Measurements from ENCODE around the gene FOXO1. TPM values are rescaled to one million over a fixed set of nuclear protein-coding genes. Genes with fewer than 3 reads are reported as not detected.

The FOXO1 gene
- total and polyA plus RNA-seq, 12 donors: 3.4 to 31.2 (median 15.8) TPM

DNA sequence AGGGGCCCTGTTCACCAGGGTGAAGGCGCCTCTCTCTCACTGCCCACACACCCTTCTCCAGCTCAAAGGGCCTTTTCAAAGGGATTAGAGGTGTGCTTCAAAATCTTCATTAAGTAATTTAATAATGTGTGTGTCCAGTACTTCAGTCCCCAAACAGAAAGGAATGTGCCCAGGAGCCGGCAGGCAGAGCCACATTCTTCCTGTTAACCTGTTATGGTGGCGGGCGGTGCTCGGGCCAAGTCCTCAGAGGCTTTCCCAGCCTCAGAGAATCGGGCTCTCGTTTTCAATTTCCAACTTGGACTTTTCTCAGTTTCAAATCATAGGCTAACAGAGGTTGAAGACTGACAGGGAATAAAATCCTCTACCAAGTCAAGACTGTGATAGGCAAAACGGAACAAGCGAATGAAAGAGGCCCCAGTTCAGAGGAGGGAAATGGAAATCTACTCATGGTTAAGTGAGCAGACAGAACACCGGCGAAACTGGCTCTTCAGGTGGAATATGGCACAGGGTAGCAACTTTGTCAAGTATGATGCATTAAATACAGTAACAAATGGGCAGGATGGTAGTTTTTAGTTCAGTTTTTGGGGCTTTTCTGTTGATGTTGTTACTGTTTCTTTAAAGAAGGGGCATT, 68.6 kb downstream of the FOXO1 start:
- TF ChIP-seq, protein P1, sequence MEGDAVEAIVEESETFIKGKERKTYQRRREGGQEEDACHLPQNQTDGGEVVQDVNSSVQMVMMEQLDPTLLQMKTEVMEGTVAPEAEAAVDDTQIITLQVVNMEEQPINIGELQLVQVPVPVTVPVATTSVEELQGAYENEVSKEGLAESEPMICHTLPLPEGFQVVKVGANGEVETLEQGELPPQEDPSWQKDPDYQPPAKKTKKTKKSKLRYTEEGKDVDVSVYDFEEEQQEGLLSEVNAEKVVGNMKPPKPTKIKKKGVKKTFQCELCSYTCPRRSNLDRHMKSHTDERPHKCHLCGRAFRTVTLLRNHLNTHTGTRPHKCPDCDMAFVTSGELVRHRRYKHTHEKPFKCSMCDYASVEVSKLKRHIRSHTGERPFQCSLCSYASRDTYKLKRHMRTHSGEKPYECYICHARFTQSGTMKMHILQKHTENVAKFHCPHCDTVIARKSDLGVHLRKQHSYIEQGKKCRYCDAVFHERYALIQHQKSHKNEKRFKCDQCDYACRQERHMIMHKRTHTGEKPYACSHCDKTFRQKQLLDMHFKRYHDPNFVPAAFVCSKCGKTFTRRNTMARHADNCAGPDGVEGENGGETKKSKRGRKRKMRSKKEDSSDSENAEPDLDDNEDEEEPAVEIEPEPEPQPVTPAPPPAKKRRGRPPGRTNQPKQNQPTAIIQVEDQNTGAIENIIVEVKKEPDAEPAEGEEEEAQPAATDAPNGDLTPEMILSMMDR (IDR thresholded peaks at IDR 0.05): no peak
- intact Hi-C loops (cut with DNase I): loop anchor here in 1 of 10 donors (10.0 kb wide), 1 partner anchor 57 kb away; no protein-coding TSS in a partner anchor
- WGBS, 2 donors: 47 to 62% methylated on average over 11 of the region's 11 CpGs
- DNase-seq: no peak
- H3K4me3 ChIP-seq: peak overlapping the region in 5 of 10 donors; percentile 7 to 15 (median 11)
- H3K36me3 ChIP-seq: no peaks in the 10 kb centered on the region
- peaks cover 7 to 79% (median 41%) of the 10 kb centered on the region in 9 donors for H3K4me1 ChIP-seq
- H3K9me3 ChIP-seq: no peaks in the 10 kb centered on the region
- H3K27ac ChIP-seq: peak overlapping the region in 6 of 10 donors; percentile 11 to 69 (median 42)
- H3K27me3 ChIP-seq: no peaks in the 10 kb centered on the region
- ATAC-seq: peak in 7 of 8 donors; percentile 44 to 73 (median 57)

DNA sequence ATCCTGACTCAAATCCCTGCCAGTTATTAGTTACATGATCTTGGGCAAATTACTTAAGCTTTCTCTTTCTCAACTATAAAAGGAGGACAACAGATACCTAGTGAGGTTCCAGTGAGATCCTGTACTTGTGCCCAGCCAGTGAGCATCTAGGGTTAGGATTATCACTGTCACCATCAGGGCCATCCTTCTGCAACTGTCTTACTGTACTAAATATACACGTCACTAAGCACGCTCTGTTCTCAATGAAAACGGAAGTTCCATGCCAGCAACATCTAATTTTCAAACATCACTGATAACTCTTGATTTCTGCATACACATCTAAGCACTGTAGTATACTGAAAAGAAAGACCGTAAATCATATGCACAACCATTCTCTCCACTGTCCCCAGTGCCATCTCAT, 70.0 kb downstream of the FOXO1 start:
- peak in 4 of 8 donors; percentile 5 to 41 (median 16) for ATAC-seq
- no peak overlapping the region for H3K4me3 ChIP-seq

DNA sequence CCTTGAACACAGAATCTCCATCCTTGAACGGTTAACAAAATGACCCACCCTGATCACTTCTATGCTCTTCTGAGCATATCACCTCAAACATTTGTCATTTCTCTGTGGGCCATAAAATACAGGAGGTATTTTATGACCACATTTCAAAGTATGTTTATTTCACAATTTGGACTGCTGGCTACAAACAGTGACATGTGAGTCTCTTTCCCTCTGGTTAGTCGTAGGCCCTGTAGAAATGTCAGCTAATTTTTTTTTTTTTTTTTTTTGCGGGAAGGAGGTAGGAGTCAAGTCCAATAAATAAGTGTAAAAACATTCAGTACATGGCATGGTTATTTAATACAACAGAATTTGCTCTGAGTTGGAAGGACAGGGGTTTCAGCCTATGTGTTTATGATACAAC, 70.7 kb downstream of the FOXO1 start:
- intact Hi-C loops (cut with DNase I): loop anchor here in 1 of 10 donors (10.0 kb wide), 1 partner anchor 59 kb away; no protein-coding TSS in a partner anchor

More for the DNA sequence above, 70.0 kb downstream of the FOXO1 start:
- DNase-seq: no peak
- intact Hi-C loops (cut with DNase I): loop anchor here in 1 of 10 donors (10.0 kb wide), 1 partner anchor 58 kb away; no protein-coding TSS in a partner anchor
- TF ChIP-seq, protein P1 (IDR thresholded peaks at IDR 0.05): no peak
- no peaks in the 10 kb centered on the region for H3K36me3 ChIP-seq
- H3K27ac ChIP-seq: peak overlapping the region in 2 of 10 donors; percentile 15 to 69
- no peaks in the 10 kb centered on the region for H3K9me3 ChIP-seq
- H3K4me1 ChIP-seq: peaks cover 7 to 86% (median 46%) of the 10 kb centered on the region in 9 donors
- H3K27me3 ChIP-seq: no peaks in the 10 kb centered on the region
- 50 to 57% methylated on average over 4 of the region's 4 CpGs for WGBS, 2 donors

DNA sequence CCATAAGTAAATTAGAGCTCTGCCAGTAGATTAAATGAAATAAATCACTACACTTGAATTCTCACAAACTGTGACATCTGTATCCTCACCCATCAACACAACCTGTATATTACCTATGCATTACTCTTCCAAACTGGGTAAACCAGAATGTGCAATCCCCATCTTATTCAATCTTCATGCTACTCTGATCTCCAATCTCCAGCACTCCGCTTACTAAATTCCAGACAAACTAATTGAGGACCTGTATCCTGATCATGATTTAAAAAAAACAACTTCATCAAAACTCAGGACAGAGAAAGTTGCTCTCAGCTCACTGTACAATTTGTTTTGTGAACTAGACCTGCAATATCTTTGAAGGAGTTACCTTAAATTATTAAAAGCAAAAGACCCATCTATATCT, 74.4 kb downstream of the FOXO1 start:
- no peak overlapping the region for H3K4me3 ChIP-seq

More for the DNA sequence above, 70.7 kb downstream of the FOXO1 start:
- TF ChIP-seq, protein P1 (IDR thresholded peaks at IDR 0.05): no peak
- 65 to 71% methylated on average over 3 of the region's 3 CpGs for WGBS, 2 donors
- H3K36me3 ChIP-seq: no peaks in the 10 kb centered on the region
- no peak overlapping the region for H3K4me3 ChIP-seq
- no peaks in the 10 kb centered on the region for H3K9me3 ChIP-seq
- no peaks in the 10 kb centered on the region for H3K27me3 ChIP-seq
- DNase-seq: no peak
- ATAC-seq: no peak
- peak overlapping the region in 2 of 10 donors; percentile 15 to 38 for H3K27ac ChIP-seq
- H3K4me1 ChIP-seq: peaks cover 7 to 93% (median 54%) of the 10 kb centered on the region in 9 donors

More for the DNA sequence above, 74.4 kb downstream of the FOXO1 start:
- no peak for ATAC-seq
- Histone ChIP-seq H3K27me3 (no peaks in the 10 kb centered on the region), H3K9me3 (no peaks in the 10 kb centered on the region), H3K4me1 (peaks cover 20 to 96% (median 63%) of the 10 kb centered on the region in 9 donors), H3K36me3 (no peaks in the 10 kb centered on the region), H3K27ac (peak overlapping the region in 2 of 10 donors; percentile 29 to 91)
- TF ChIP-seq, protein P1 (IDR thresholded peaks at IDR 0.05): no peak
- intact Hi-C loops (cut with DNase I): loop anchor here in 2 of 10 donors (5.0 to 10.0 kb wide), 2 partner anchors 63 to 70 kb away; no protein-coding TSS in a partner anchor
- WGBS, 2 donors: 99 to 100% methylated on average over 1 of the region's 1 CpG
- DNase-seq: no peak

All from heart right ventricle (tissue), 16 donors.